ENCODE results near the gene GNAT3.

GNAT3 gene

DNA sequence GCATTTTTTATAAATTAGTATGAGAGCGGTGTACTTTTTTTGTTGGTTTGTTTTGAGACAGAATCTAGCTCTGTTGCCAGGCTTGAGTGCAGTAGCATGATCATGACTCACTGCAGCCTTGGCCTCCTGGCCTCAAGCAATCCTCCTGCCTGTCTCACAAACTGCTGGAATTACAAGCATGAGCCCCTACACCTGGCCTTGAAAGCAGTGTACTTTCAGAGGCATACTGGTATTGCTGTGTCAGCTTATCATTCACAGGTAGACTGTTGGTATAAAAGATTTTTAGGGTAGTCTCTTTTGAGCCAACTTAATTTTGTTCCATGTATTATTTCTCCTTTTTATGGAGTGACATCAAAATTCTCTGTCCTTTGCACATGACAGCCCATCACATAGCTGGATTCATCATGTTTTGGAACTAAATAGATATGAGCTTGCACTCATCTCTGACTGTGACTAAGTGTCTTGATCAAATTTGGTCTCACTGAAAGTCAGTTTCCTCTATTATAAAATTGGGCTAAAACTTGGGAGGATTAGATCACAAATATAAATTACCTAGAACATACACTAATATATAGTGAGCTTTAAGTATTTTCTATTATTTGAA, 12.4 kb downstream of the GNAT3 start:
- no peak for DNase-seq

DNA sequence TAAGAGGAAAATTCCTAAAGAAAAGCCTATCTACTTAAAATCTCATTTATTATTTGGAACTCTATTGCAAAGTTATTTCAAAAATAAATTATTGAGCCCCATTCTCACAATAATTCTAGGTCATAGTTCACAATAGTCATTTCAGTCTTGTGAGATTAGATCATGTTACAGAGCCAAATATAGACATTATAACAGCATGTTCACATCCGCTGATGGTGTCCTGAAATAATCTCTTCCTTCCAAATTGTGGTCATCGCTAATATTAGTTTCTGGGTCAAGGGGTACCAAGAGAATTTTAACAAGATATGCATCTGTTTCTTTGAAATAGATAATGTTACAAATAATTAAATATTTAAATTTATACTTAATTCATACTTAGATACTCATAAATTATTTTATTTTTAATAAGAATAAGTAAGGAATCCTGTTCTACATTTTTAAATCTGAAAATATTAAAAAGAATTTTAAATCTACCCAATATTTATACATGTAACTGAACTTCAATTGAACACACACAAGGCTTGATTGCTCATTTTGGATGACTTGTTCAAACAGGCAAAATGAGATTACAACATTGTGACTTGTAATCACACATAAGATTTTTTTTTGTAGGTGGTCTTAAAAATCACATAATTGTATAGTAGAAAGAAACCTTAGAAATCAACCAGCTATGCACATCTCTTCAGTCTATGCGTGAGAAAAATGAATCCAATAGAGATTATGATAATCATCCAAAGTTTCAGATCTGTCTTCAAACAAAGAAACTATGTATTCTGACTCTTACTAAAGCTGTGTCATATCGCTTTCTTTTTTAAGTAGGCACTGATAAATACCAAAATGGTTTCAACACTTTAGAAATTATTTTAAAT, 13.1 kb downstream of the GNAT3 start:
- DNase-seq = no peak

DNA sequence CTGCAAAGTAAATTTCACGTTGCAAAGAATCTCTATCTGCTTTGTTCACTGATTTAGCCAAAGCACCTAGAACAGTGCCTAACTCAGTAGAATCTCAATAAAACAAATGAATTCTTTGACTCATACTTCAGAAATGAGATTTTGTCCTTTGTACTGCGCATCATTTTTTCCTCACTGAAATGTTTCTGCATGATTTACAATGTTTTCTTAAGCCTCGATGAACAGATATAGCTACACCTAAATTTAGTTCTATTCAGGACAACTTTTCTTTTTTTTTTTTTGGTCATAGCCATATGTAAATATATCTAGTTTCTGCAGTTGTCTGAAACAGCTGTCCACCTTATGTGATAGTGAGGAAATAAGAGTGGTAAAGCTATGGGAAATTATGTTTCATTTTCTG, 15.3 kb downstream of the GNAT3 start:
- DNase-seq = no peak

DNA sequence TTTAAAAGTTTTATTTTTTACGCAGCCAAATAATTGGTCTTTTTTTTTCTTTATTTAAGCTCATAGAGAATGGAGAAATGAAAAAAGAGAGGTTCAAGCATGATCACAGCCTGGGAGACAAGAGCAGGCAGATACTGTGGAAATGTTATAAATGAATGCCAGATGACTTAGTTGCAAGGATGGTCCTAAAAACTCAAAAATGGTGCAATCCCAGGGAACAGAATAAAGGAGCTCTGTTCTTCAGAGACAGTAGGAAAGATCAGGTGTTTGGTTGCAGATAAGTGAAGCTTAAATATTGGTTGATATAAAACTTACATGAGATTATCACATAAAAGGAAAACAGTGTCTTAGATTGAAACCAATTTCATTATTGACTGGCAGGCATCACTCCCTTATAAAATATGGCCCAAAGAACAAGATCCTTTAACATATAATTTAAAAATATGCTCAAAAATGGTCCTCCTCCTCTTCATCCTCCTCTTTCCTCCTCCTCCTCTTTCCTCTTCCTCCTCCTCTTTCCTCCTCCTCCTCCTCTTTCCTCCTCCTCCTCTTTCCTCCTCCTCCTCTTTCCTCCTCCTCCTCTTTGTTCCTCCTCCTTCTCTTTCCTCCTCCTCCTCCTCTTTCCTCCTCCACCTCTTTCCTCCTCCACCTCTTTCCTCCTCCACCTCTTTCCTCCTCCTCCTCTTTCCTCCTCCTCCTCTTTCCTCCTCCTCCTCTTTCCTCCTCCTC, 18.6 kb downstream of the GNAT3 start:
- no peak for DNase-seq

DNA sequence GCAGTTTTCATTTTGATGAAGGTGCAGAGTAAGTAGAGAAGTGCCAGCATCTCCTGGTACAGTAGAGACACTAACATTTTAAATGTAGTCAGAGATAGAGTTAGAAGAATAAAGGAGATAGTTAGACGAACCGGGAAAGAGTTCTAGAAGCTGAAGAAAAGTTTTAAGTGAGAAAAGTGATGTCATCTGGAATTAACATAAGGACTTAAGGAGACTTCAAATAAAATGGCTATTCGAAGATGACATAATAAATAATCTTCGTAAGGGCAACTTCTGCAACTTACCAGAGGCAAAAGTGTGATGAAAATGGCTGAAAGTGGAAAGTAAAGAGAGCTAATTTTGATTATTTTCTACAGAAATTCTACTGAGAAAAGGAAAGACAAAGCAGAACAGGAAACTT, 20.4 kb downstream of the GNAT3 start:
- DNase-seq = no peak

DNA sequence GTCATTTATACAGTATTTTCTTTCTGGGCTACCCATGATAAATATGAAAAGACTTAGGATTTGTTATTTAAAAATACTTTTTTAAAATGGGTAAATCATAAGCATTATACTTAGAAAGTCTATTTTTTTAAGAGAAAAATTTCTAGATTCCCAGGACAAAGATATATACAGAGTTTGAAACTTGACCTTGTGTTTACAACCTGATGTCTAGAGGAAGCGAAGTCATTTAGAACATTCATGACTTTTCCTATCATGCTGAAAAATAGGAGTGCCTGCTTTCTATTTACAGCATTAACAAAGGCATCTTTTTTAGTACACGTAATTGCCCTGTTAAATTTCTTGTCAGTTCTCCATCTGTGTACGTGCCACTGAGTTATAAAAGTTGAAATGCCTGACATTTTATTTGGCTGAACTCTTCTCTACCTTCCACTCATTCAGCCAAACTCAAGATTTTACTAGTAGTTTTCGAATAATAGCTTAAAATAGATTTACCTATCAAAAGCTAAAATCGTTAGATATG, 23.0 kb downstream of the GNAT3 start:
- DNase-seq = no peak

DNA sequence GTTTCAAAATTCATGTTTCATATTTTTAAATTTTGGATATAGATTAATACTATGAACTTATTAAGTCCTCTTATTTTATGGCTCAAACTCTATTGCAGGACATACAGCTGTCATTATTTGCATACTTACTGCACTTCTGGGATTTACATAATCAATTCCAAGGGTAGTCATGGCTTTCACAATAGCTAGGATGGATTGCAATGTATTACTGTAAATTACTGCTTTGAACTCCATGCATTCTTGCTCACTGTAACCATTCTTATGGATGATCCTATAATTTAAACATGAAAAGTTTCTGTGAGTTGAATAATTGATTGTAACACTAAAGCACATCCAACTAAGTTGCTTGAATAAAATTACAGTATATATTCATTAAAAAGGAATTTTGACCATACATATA, 23.5 kb downstream of the GNAT3 start:
- DNase-seq = no peak

DNA sequence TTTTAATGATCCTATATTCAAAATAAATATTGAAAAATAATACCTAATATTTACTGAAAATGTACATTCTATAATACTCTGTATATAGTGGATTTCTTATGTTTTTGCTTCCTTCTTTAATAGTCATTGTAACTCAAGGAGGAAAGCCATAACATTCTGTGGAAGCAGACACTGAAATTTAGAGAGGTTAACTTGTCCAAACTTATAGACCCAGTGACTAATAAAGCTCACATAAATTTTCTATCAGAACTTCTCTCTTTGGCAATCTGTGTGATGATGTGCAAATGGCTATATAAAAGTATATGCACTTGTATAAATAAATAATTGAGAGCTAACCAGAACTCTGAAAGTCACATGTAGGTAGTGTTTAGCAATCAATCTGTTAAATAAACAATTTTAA, 26.1 kb downstream of the GNAT3 start:
- no peak for DNase-seq

DNA sequence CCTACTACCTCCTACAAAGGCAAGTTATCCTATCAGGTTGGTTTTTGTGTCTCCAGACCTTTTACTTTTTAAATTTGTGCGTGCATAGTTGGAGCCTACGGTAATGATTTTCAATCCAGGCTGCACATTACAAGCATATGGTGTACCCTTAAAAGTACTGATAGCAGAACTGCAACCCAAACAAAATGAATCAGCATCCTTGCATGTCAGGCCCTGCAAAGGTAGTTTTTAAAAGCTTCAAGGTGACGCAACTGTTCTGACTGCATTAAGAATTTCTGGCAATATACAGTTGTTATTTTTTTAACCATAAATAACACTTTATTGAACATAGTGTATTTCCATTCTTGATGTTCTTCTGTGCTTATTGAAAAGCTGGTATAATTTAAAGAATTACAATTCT, 28.9 kb downstream of the GNAT3 start:
- DNase-seq = no peak

DNA sequence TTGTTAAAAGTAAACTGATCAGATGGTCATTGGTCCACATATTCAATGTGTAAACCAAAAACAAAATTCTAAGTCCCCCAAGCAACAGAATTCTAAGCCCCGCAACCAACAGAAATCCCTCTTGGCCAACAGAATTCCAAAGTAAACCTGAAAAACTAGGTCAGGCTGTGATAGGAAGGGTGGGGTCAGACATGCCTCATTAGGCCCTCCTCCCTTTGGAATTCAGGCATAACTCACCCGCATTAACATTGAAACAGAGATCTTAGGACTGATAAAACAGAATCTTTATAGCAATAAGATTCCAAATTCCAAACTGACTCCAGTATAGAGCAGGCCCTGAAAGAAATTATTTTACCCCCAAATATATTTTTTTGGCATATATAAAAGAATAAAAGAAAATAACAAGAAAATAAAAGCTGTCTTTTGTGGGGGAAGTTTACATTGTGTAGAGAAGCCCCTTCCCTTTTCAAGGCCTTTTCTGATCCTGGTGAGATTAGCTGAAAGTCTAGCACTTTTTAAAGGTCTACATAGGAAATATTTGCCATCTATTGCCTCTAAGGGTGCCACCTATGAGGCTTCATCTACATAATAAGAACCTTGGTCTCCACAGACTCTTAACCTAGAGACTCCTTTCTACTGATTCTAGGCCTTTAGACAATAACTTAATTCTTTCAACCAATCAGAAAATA, 30.5 kb downstream of the GNAT3 start:
- DNase-seq = no peak

DNA sequence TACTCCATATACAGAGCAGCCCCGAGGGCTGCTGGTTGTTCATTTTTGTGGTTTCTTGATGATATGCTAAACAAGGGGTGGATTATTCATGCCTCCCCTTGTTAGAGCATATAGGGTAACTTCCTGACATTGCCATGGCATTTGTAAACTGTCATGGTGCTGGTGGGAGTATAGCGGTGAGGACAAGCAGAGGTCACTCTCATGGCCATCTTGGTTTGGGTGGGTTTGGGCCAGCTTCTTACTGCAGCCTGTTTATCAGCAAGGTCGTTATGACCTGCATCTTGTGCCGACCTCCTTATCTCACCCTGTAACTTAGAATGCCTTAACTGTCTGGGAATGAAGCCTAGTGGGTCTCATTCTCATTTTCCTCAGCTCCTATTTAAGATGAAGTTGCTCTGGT, 31.3 kb downstream of the GNAT3 start:
- no peak for DNase-seq

DNA sequence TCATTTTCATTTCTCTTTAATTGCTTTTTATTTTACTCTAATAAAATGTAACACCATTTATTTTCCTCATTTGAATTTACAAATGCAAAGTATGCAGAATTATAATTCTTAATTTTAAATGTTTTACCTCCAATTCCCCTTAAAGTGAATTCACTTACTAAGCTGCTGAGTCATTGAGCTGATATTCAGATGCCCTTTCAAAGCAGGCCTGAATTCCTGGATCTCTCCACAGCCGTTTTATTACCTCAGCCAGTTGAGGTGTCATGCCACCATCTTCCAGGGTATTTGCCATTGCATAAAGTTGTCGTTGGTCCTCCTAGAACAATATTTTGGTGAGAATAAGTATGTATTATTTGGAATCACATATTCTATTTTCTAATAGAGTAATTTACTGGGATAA, 33.2 kb downstream of the GNAT3 start:
- no peak for DNase-seq

DNA sequence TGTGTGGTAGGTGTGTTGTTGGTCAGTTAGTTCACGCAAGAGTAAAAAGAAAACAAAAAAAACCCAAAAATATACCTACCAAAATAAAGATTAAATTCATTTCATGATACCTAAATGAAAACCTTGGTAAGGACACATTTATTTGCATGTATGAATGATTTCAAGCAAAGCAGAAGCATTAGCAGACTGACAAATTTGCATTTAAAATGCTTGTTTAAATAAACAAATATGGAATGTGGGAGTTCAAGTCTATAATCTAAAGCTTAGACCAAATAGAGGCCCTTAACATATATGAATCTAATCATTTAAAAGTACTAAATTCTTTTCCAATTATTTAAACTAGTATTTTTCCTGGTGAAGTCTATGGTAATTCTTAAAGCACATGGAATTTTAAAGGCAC, 35.8 kb downstream of the GNAT3 start:
- no peak for DNase-seq

DNA sequence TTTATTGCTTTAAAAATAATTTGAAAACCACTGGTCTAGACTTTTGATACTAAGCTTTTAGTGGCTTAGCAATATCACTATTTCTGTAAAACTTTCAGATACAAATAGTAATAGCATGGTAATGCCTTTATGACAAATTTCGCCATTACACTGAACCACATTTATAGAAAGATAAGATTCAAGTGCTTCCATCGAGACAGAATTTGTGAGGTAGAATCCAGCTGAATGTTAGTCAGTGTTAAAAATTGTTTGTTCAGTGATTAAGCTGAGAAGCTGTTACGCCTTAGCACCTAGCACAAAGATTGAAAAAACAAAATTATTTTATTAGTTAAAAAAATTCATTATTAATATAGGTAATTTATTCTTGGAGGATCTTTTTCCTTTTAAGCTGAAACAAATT, 36.5 kb downstream of the GNAT3 start:
- DNase-seq = no peak

DNA sequence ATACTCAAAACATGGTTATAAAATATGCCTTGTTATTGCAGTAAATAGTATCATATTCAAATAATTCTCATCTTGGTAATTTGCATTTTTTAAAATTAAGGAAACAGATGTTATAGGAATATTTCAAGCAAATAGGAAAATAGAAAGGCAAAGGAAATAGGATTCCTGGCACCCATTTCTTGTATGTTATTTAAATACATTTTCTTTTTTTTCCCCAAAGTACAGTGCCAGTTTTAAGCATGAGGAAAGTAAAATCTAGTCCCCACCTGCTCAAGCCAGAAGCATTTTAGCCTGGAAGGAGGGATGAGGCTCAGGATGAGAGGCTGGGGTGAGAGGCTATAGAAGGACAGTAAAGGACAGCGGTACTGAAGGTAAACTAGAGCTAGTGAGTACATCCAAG, 38.1 kb downstream of the GNAT3 start:
- DNase-seq = no peak

DNA sequence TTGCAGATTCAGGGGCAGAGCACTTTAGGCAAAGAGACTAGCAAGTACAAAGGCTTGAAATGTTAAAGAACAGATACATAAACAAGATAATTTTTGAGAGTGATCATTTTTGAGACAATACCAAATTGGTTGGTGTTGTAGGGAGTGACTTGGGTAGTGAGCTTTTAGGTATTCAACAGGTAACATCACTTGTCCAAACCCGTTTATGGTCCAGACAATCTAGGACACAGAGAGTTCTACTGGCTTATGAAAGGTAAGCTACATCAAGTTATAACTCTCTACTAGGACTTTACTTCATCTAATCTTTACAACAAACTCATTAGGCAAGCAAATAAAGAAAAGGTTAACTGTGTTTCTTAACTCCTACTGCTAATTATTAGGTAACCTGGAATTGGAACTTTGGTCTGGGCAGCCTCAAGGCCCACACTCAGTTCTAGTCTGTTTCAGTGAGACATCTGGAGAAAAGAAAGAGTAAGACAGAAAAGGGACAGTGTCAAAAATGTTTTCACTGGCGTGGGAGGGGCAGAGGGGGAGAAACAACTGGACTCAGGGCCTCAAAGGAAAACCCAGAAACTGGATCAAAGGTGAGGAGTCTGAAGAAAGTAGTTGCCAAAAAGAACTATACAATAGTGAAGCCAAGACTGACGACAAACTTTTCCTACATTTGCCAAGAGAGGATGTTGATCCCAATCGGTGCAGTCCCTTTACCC, 39.2 kb downstream of the GNAT3 start:
- no peak for DNase-seq

DNA sequence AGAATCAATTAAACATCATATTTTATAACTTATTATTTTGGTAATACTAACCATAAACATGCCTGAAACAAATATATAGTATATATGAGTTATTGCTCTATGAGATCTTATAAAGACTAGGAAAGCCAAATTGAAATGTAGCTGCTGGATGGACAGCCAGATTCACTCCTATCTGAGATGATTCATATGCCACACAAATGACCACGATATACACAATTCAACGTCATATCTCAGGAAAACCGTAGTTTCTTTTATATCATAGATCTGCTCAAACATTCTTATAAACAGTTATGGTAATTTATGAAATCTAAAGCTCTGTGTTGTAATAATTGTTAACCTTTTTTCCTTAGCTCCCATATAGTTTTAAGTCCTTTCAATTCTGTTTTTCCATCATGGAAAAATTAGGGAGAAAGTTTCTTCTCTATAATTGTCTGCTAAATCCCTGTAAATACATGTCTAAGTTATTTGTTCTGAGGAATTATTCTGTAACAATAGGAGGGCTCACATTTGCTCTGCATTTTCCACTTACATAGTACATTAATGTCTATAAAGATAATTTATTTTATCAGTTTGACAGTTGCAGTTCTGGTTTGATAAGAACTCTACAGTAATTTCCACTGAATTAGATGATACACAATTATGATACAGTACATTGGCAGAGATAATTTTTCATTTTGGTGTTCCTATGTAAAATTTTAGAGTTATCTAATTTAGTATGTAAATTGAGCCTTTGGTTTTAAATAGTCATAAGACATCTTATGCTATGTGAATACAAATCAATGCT, 42.7 kb downstream of the GNAT3 start:
- DNase-seq = no peak

DNA sequence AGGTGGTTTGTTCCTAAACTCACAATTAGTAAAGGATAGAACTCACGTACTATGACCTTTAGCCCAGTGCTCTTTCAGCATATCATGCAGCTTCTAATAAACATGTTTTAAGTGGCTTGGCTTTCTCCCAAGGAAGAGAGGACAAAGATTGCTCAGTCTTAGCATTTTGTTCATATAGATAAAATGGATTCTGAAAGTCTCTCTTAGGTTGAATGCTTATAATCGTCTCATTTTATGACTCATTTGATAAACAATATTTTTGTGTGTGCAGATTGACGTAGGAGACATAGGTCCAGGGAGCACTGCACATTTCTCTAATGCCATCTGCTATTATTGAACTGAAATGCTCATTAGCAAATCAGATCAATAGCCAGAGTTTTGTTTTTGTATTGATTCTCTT, 44.8 kb downstream of the GNAT3 start:
- DNase-seq = no peak

DNA sequence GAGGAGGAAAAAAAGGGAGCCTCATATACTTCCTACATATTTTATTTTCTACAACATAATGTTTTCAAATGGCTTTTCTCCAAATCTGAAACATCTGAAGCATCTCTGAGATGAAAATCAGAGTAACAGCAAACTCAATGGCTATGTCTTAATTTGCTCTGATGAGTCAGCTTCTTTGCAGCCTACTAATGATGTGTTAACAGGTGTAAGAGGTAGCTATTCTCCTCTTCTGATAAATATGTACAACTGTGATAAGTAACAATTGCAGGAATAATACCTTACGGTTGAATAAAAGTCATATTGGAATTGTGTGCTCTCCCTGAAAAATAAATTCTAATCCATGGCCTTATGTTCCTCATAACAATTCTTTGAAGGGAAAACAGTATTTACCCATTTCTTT, 45.2 kb downstream of the GNAT3 start:
- DNase-seq = no peak

DNA sequence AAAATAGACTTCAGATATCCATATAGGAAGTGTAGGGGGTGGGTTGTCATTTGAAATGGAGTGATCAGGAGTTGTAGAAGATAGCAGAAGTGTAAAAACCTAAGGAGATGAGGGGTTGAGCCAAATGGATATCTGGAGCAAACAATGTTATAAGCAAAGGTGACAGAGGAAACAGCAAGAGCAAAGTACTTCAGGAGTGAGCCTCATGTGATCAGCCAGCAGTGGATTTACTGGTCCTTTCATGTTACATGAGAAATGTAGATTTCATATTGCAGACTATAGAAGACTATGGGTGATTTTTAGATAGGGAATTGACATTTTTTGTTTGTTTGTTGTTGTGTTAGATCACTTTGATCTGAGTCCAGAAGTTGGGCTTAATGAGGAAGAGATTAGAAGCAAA, 47.7 kb downstream of the GNAT3 start:
- DNase-seq = no peak

DNA sequence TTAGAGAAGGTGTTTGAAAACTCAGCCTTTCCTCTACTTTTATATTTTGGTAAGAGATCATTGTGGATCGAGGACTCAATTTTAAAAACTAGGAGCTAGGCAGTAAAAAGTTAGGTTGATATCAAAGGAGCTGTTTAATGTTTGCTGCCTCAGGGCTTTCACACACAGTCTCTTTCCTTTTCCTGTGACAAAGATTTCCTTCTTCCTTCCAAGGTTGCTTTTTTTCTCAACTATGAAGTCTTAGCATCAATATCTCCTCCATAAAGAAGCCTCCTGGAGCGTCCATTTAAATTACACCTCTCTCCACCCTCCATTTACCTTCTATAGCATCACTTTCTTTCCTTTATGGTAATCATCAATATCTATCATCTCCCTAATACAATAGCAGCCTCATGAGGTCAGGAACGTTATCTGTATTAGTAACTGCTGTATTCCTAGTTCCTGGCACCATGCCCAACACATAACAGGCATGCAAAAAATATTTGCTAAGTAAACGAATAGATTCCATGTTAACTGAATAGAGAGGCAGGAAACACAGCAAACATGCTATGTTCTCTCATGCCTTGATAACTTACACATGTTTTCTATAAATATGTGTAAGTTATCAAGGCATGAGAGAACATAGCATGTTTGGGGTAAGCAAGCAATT, 48.5 kb downstream of the GNAT3 start:
- no peak for DNase-seq
